GM12878 (cell line): ENCODE measurements around the gene SEC31B. TPM values are rescaled to one million over a fixed set of nuclear protein-coding genes. Genes with fewer than 3 reads are reported as not detected.

Experiments used
- ATAC-seq: fragments of 200-7000 bp; cut with Tn5 transposase; 3 replicates; pipeline ENCODE4 v1.9.1; 2020; ENCODE audit warnings: mild to moderate bottlenecking, moderate library complexity
- BruUV-seq: library from RNA; stranded (reverse); fragments of 400-500 nt; replicated peaks from 2 replicates; lab custom pipeline; 2021; lab: Mats Ljungman, UMichigan
- CTCF ChIA-PET: fragments of 300-600 bp; sonication (Branson Sonifier 250); formaldehyde crosslinking; extraction: SDS; loops from one replicate; lab custom pipeline; 2021; ENCODE audit warnings: inconsistent platforms; lab: Yijun Ruan, JAX
- POLR2A ChIA-PET: fragments of 350-600 bp; formaldehyde crosslinking; extraction: SDS; loops from one replicate; lab custom pipeline; 2021; ENCODE audit warnings: inconsistent platforms; lab: Charles Lee
- RAD21 ChIA-PET: fragments of 300-600 bp; sonication (Branson Sonifier 250); formaldehyde crosslinking; loops from one replicate; lab custom pipeline; 2023; ENCODE audit warnings: antibody characterized with exemption; ENCODE audit not compliant: unreplicated experiment; lab: Charles Lee
- SMC1A ChIA-PET: fragments of 300-600 bp; sonication (Branson Sonifier 250); formaldehyde crosslinking; loops from one replicate; lab custom pipeline; 2023; ENCODE audit not compliant: unreplicated experiment, uncharacterized antibody; lab: Charles Lee
- DNase-seq: peaks from one replicate; pipeline ENCODE4 v3.0.0-alpha.2; 2011; ENCODE audit warnings: low read depth, low spot score
- FAIRE-seq: peaks from 3 replicates; lab custom pipeline; 2011; peaks lifted over from hg19 to GRCh38; lab: Jason Lieb, UNC
- H2AFZ ChIP-seq: 2 replicates; pipeline ENCODE4 v1.6.0; 2011; ENCODE audit warnings: low read depth, low read length, control low read depth; ENCODE audit not compliant: control insufficient read depth
- H3K27ac ChIP-seq: 2 replicates; pipeline ENCODE4 v1.5.1; 2011; ENCODE audit warnings: control low read depth; ENCODE audit not compliant: control insufficient read depth, insufficient read depth
- H3K27me3 ChIP-seq, 2 experiments: replicated peaks in 1 of 2; 2 replicates each; pipeline versions ENCODE4 v1.6.0 to v1.6.1; 2011; ENCODE audit warnings: low read length in 1 of 2; ENCODE audit not compliant: control insufficient read depth in 2 of 2, insufficient read depth in 2 of 2
- H3K36me3 ChIP-seq, 2 experiments: 2 replicates each; pipeline ENCODE4 v1.5.1; 2011; ENCODE audit warnings: low read length in 1 of 2; ENCODE audit not compliant: control insufficient read depth in 2 of 2, insufficient read depth in 2 of 2
- H3K4me1 ChIP-seq: 2 replicates; pipeline ENCODE4 v1.6.1; 2011; ENCODE audit warnings: mild to moderate bottlenecking, low read length, moderate library complexity, mixed read lengths; ENCODE audit not compliant: control insufficient read depth, insufficient read depth
- H3K4me2 ChIP-seq: 2 replicates; pipeline ENCODE4 v1.6.0; 2011; ENCODE audit warnings: control low read depth; ENCODE audit not compliant: control insufficient read depth, insufficient read depth
- H3K4me3 ChIP-seq: fragments of 200-600 bp; sonication (generic); 2 replicates; pipeline ENCODE4 v1.5.1; 2016
- H3K79me2 ChIP-seq: 2 replicates; pipeline ENCODE4 v1.6.0; 2011; ENCODE audit warnings: low read length; ENCODE audit not compliant: control insufficient read depth, insufficient read depth
- H3K9ac ChIP-seq: 2 replicates; pipeline ENCODE4 v1.8.0; 2011; ENCODE audit warnings: low read length, control low read depth, mixed read lengths; ENCODE audit not compliant: control insufficient read depth, insufficient read depth
- H3K9me3 ChIP-seq: replicated peaks from 3 replicates; pipeline ENCODE4 v1.5.1; 2011; ENCODE audit warnings: mild to moderate bottlenecking, low read length; ENCODE audit not compliant: control insufficient read depth, insufficient read depth
- H4K20me1 ChIP-seq: 2 replicates; pipeline ENCODE4 v1.6.0; 2011; ENCODE audit not compliant: control insufficient read depth, insufficient read depth
- ATF7 ChIP-seq: fragments of 450-650 bp; IDR thresholded peaks from 2 replicates; pipeline ENCODE4 v1.6.1; 2016; ENCODE audit warnings: low read depth, mild to moderate bottlenecking
- ETV6 ChIP-seq, 2 experiments: fragments of 450-650 bp in 1 of 2; IDR thresholded peaks in 1 of 2; conservative IDR thresholded peaks in 1 of 2; 2 replicates each; pipeline ENCODE4 v1.6.1; 2014; ENCODE audit warnings: antibody characterized with exemption in 1 of 2, borderline replicate concordance in 1 of 2, low read depth in 1 of 2, mild to moderate bottlenecking in 1 of 2, moderate library complexity in 1 of 2
- KAT2A ChIP-seq: conservative IDR thresholded peaks from 2 replicates; pipeline ENCODE4 v1.6.1; 2011; ENCODE audit warnings: low read depth, low read length; ENCODE audit not compliant: control insufficient read depth
- NFXL1 ChIP-seq: fragments of 450-650 bp; IDR thresholded peaks from 2 replicates; pipeline ENCODE4 v1.6.1; 2017; ENCODE audit warnings: antibody characterized with exemption, mild to moderate bottlenecking, borderline replicate concordance
- TCF12 ChIP-seq: IDR thresholded peaks from 2 replicates; pipeline ENCODE4 v1.6.1; 2011; ENCODE audit warnings: low read depth, mild to moderate bottlenecking, low read length
- USF2 ChIP-seq: IDR thresholded peaks from 2 replicates; pipeline ENCODE4 v1.6.1; 2011; ENCODE audit warnings: low read depth, low read length, improper control_type of control experiment, borderline replicate concordance
- ZNF687 ChIP-seq: fragments of 450-650 bp; IDR thresholded peaks from 2 replicates; pipeline ENCODE4 v1.6.1; 2017; ENCODE audit warnings: mild to moderate bottlenecking, moderate library complexity
- WGBS: methylation state at CpG from one replicate; pipeline ENCODE4 v1.1.6; 2016; ENCODE audit warnings: low lambda C conversion rate; ENCODE audit not compliant: insufficient replicate concordance, insufficient coverage; ENCODE audit errors: missing lambda C conversion rate; 5-methylcytosine and 5-hydroxymethylcytosine counted together
- in situ Hi-C: fragments of 300-500 bp; cut with MboI; formaldehyde crosslinking; loops from 9 replicates; pipeline ENCODE4 v1.14.3; 2018; ENCODE audit warnings: mixed read lengths
- intact Hi-C: fragments of 100-400 bp; cut with micrococcal nuclease; formaldehyde crosslinking; loops from one replicate; pipeline ENCODE4 v1.14.2; 2022; ENCODE audit not compliant: unreplicated experiment
- polyA plus RNA-seq, 11 experiments: library from polyadenylated mRNA; depleted of rRNA in 4 of 11; unstranded in 6 of 11; stranded (reverse) in 5 of 11; fragments of >200 nt; fragmentation: Nextera tagmentation in 4 of 11; fragmentation: Illumina TruSeq in 1 of 11; extraction: Ambion mirVana in 4 of 11; extraction: Trizol in 1 of 11; gene quantifications; 1 replicate in 1 of 11; 2 replicates in 10 of 11; pipeline versions ENCODE4 v1.2.1 to v1.2.3, GENCODE V29; 2011 to 2016; ENCODE audit warnings: inconsistent platforms in 2 of 11, missing spikeins in 2 of 11, low read depth in 1 of 11
- total RNA-seq, 4 experiments: library from RNA; depleted of rRNA in 3 of 4; stranded (reverse); fragments of >200 nt in 3 of 4; fragmentation: Illumina TruSeq in 1 of 4; extraction: Trizol in 1 of 4; gene quantifications; 2 replicates each; pipeline versions ENCODE4 v1.2.1 to v1.2.3, GENCODE V29; 2013 to 2021
- TF ChIP-seq, protein P1 (sequence below): fragments of 450-650 bp; IDR thresholded peaks from 2 replicates; pipeline ENCODE4 v1.6.1; 2017; ENCODE audit warnings: borderline replicate concordance

SEC31B gene
- total and polyA plus RNA-seq, 10 of the 15 experiments (the other 5 are each of a cell fraction or from before 2014, with no cell fraction given) = 3.4 to 24.3 (median 9.9) TPM

DNA sequence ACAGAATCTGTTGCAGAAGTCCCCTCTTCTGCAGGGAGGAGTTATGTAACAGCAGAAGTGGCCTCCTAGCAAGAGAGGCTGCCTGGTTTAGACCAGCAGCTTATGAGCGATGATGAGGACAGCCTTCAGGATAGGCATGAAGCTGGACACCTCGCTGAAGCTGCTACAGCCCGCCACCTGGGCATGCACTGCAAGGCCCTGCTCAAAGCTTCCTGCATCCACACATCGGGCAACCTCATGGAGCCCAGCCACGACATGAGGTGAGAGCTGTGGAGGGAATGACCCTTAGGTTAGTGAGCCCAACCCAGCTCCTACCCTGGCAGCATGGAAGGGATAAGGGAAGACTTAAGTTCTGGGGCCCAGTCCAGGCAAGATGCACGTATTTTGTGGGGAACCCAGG is 32.1 kb downstream of the SEC31B start:
- no peak overlapping the region for H3K9ac ChIP-seq
- H3K4me3 ChIP-seq = no peak overlapping the region
- 75% methylated on average over 6 of the region's 6 CpGs for WGBS
- 0 out of 4 replicates have a peak, but pooled peaks cover 0 to 3% of the 10 kb centered on the region in 2 experiments for H3K27me3 ChIP-seq
- no peak overlapping the region for H3K4me2 ChIP-seq
- FAIRE-seq = no peak
- no peak for DNase-seq
- CTCF ChIA-PET = no interaction called here
- ATAC-seq = no peak
- H2AFZ ChIP-seq = no peak overlapping the region
- intact Hi-C loops = no loop called here
- in situ Hi-C loops = no loop called here
- H3K79me2 ChIP-seq = no peaks in the 10 kb centered on the region
- peaks cover 5 to 14% of the 10 kb centered on the region in 2 experiments; a peak in 3 of 4 replicates for H3K36me3 ChIP-seq
- RAD21 ChIA-PET = no interaction called here
- no peak overlapping the region for H3K27ac ChIP-seq
- SMC1A ChIA-PET = no interaction called here
- no peaks in the 10 kb centered on the region; the same call in 1 of the 2 replicates for H3K4me1 ChIP-seq
- TF ChIP-seq ETV6 (conservative IDR thresholded peaks at IDR 0.05 in 1 of 2, IDR thresholded peaks at IDR 0.05 in 1 of 2; ENCODE audit: borderline replicate concordance in 1 of 2, low read depth in 1 of 2) = no peak
- no peak for TF ChIP-seq NFXL1
- TF ChIP-seq KAT2A = no peak
- no peak for TF ChIP-seq TCF12
- no peak for TF ChIP-seq ZNF687
- TF ChIP-seq, protein P1, sequence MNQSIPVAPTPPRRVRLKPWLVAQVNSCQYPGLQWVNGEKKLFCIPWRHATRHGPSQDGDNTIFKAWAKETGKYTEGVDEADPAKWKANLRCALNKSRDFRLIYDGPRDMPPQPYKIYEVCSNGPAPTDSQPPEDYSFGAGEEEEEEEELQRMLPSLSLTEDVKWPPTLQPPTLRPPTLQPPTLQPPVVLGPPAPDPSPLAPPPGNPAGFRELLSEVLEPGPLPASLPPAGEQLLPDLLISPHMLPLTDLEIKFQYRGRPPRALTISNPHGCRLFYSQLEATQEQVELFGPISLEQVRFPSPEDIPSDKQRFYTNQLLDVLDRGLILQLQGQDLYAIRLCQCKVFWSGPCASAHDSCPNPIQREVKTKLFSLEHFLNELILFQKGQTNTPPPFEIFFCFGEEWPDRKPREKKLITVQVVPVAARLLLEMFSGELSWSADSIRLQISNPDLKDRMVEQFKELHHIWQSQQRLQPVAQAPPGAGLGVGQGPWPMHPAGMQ = no peak
- no peak for TF ChIP-seq ATF7
- TF ChIP-seq USF2 = no peak
- POLR2A ChIA-PET = interaction anchor here (0.5 kb wide), 1 partner anchor 9 kb away, joined by 5 read pairs; no protein-coding TSS in a partner anchor
- no TSS peak for BruUV-seq
- no peaks in the 10 kb centered on the region for H3K9me3 ChIP-seq
- no peaks in the 10 kb centered on the region for H4K20me1 ChIP-seq
